SK-N-SH (cell line): ENCODE measurements around the gene SRPK1.

Experiments used
- CTCF ChIP-seq: fragments of 200-600 bp; sonication (generic); IDR thresholded peaks from 2 replicates; pipeline ENCODE4 v1.6.1; 2017; ENCODE audit warnings: antibody characterized with exemption, mild to moderate bottlenecking, moderate library complexity
- EZH2phosphoT487 ChIP-seq: fragments of 200-600 bp; sonication (generic); IDR thresholded peaks from 2 replicates; pipeline ENCODE4 v1.6.1; 2017; ENCODE audit warnings: low read depth, mixed run types, mild to moderate bottlenecking, antibody characterized with exemption, moderate library complexity, borderline replicate concordance
- NRF1 ChIP-seq: IDR thresholded peaks from 2 replicates; pipeline ENCODE4 v1.6.1; 2012; ENCODE audit warnings: low read depth, mild to moderate bottlenecking, low read length
- RAD21 ChIP-seq: IDR thresholded peaks from 2 replicates; pipeline ENCODE4 v1.6.1; 2012; ENCODE audit warnings: mild to moderate bottlenecking, low read length
- REST ChIP-seq: IDR thresholded peaks from 2 replicates; pipeline ENCODE4 v1.6.1; 2012; ENCODE audit warnings: mild to moderate bottlenecking, low read depth, low read length, moderate library complexity

- TF ChIP-seq RAD21 (no peak), REST (no peak), NRF1 (no peak), CTCF (no peak), EZH2phosphoT487 (no peak)
Observed at GRCh38 chr6:35842381-35842780, 78.5 kb downstream of the SRPK1 start.
